Myocyte (in vitro differentiated cells): ENCODE results near the gene GRIPAP1. TPM values are rescaled to one million over a fixed set of nuclear protein-coding genes. Genes with fewer than 3 reads are reported as not detected.

Experiments
- DNase-seq: peaks from one replicate; pipeline ENCODE4 v3.0.0-alpha.2; 2012; ENCODE audit warnings: low read depth
- total RNA-seq: library from RNA; depleted of rRNA; stranded (reverse); fragments of >200 nt; gene quantifications from 2 replicates; pipeline ENCODE4 v1.2.3, GENCODE V29; 2014

Gene GRIPAP1
- total RNA-seq, 1 donor from 2014 or later = 24.4 TPM

DNA sequence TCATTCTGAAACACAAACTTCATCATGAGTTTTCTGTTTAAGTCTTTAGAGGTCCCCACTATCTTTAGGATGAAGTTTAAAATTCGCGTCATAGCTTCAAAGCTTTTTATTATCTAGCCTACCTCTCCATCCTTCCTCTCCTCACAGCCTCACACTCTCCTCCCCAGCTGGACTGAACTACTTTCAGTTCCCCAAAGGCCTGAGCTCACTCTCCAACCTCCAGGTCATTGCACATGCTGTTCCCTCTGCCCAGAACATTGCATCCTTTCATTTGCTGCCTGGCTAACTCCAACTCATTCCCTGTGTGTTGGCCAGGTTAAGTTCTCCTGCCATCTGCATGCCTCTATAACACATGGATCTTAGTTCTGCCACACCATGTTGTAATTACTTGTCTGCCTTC is 41.8 kb downstream of the GRIPAP1 start:
- DNase-seq = no peak

DNA sequence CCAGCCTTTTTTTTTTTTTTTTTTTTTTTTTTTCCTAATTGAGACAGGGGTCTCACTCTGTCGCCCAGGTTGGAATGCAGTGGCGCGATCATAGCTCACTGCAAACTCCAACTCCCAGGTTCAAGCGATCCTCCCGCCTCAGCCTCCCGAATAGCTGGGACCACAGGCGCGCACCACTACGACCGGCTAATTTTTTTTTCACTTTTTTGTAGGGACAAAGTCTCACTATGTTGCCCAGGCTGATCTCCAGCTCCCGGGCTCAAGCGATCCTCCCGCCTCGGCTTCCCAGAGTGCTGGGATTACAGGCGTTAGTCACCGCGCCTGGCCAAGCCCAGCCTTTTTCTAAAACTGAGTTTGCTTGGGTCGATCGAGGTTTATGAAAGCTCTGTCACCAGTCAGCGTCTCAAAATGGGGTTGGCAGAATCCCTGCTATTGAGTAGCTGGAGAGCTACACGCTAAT is 43.4 kb downstream of the GRIPAP1 start:
- peak; percentile 71 for DNase-seq

DNA sequence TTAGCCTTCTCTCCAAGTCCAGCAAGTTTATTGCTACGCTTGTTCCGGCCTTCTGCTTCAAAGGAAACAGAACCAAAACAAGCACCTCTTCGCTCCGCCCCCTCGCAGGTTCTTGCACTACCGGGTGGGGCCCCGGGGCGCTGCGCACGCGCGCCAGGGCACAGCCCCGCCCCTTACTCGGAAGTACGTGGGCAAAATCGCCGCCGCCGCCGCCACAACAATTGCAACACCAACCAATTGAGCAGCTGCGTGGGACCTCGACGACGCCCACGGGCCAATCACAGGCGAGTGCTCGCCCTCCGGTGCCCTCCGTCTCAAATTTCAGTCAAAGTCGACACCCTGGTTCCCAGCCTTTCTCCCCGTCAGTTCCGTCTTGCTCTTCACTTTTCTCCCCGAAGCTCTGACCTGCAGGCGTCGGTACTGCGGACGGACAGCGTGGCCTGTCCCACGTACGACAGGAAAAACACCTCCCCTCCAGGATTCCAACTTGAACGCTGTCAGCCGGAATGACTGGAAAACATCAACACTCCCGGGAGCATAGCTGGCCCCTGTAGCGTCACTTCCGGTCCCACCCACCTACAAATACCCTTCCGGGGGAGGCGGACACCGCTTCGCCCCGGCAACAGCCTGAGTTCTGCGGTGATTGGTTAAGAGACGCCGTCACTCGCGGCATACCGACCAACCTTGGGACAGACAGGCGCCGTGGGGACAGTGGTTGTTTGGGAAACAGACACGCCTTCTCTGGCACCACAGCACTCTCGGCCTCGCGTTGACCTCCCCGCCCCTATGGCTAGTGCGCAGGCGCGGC is 44.0 kb downstream of the GRIPAP1 start:
- peak; percentile 97 for DNase-seq

DNA sequence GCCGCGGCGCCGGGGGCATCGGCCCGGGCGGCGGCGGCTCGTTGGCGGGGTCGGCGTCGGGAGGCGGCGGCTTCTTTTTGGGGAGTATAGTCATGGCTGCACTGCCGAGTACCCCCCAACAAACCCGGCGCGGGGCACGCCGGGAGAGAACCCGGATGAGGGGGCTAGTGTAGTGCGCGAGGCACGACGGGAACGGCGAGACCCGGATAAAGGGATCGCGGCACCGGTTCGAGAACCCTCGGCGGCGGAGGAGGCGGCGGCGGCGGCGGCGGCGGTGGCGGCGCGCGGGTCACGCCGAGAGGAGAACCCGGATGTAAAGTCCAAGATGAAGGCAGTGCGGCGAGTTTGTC is 44.6 kb downstream of the GRIPAP1 start, which contains the start of gene OTUD5:
Gene OTUD5, minus strand, starts transcription at position 131 of the 350 bp plus-strand sequence. Its CDS starts 37 bp downstream, at position 94.
- DNase-seq = peak; percentile 74

DNA sequence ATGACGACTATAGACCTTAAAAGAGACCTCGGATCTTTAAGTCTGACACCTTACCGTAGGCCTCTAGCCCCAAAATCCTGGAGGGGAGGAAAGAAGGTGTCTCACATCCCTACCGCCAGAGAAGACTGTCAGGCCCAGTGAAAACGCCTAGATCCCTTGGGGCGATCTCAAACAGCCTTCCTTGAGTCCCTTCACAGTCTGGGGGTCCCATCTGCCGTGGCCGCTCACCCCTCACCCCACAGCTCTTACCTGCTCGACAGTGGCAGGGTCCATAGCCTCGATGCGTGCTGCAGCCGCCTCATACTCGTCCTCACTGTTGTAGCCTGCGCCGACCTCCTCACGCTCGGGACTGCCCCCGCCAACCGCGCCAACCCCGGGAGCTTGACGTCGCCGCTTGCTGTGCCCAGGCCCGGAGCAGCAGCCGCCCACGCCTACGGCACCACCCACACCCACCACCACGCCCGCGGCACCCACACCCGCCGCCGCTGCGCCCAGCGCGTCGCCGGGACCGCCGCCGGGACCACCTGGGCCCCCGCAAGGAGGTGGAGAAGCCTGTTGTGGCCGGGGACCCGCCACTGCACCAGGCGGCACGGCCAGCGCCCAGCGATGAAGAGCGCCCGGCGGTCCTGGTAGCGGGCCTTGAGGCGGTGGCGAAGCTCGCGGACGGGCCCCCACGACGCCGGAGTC is 45.2 kb downstream of the GRIPAP1 start:
- no peak for DNase-seq

DNA sequence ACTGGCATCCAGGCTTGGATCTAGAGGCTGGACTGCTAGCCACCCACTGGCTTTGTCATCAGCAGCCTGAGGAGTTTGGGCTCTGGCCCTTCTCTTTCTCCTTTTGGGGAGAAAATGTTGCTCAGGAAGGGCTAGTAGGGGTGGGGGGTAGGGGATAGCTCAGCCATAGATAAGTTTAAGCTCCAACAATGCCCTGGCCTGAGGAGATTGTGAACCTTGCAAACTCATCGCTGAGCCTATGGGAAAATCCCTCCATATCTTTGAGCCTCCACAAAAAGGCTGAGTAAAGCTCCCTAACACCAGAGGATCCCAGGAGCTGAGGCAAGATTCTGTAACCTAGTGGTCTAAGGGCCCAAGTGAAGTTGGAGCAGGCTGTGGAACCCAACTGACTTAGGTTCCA is 53.5 kb downstream of the GRIPAP1 start:
- no peak for DNase-seq

DNA sequence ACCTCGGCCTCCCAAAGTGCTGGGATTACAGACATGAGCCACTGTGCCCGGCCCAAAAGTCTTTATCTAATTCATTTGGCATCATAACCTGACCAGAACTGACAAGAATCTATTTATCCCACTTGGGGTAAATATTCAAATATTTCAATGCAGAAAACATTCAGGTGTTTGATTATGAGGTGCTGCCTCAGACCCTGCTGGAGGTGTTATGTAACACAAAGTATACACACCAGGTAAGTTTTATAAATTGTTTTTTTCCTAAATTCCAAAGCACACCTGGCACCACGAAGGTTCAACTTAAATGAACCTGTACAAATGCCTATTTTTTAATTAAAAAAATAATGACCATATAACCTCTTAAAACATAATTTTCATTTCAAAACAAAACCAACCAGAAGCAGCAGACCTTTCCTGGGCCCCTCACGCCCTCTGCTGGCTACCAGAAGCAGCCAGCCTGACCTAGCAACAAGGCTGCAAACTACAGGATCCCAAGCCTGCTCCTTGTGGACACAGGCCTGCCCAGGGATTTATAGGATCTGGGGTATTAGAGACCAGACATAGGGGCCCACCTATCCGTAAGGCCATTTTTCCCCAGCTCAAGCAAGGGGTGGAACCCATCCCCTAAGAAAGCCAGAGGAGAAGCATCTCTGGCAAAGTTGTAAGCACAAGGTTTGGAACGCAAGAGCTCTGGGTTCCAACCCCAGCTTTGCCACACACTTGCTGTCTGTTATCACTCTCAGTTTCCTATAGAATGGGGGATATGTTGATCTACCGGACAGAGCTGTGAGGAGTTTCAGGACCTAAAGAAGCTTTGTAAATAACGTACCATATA is 56.3 kb downstream of the GRIPAP1 start:
- peak; percentile 46 for DNase-seq

DNA sequence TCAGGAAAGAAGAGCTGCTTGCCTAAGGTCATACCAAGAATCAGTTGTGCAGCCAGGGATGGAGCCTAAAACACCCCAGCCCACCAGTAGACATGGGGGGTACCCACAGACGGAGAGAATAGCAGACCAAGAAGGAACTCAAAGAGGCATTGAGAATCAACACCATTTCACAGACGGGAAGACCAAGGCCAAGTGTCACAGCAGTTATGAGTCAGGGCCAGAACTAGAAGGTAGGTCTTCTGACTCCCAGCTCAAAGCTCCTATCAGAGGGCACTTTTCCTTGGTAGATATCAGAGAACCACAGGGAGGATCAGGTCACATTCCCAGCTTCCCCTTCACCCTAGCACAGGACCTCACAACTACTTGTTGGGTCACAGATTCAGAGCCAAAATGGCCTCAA is 59.2 kb downstream of the GRIPAP1 start:
- no peak for DNase-seq

DNA sequence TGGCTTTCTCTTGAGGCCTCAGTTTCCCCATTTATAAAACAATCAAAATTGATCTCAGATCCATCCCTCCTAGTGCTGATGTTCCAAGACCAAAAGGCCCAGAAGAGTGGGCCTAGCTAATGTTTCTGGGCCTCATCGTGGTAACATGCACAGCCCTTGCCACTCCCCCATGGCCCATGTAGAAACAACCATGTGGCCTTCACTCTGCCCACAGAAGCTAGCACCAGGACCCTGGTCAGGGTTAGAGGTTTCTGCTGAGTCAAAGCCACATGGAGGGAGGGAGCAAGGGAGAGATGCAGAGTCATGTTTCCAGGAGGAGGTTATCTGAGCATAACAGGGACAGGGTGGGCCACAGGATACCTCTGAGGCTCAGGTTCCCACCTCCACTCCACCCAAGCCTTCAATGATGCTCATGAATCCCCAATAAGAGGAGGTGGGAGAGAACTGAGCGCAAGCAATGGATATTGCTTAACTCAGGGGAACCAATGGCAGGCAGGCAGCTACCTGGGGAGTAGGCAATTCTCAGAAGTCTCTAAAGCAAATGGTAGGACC is 61.6 kb downstream of the GRIPAP1 start:
- DNase-seq = peak; percentile 34

DNA sequence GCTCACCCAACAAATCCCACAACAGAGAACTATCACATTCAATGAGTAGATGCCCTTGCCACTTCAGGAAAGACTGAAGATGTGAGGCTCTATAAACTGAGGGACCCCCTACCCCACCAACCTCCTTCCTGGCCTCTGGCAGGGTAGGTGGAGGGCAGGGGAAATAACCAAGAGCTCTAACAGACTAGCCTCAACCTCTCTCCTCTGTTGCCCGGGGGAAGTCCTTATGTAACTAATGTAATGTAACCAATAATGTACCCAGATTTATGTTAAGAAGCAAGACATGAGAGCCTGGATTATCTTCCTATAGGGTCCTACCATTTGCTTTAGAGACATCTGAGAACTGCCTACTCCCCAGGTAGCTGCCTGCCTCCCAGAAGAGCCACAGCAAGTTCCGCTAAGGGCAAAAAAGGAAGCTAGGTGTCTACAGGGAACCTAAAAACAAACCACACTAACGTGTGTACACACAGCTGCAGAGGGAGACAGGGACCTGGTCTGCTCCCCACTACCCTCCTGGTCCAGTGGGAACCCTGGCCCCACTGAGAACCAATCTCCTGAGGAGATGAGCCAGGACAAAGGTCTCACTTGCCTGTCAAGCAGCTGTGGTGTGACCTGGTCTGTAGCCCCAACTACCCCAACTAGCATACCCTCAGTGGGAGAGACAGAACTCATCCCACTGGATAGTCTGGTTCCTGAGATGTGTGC is 62.4 kb downstream of the GRIPAP1 start:
- no peak for DNase-seq

DNA sequence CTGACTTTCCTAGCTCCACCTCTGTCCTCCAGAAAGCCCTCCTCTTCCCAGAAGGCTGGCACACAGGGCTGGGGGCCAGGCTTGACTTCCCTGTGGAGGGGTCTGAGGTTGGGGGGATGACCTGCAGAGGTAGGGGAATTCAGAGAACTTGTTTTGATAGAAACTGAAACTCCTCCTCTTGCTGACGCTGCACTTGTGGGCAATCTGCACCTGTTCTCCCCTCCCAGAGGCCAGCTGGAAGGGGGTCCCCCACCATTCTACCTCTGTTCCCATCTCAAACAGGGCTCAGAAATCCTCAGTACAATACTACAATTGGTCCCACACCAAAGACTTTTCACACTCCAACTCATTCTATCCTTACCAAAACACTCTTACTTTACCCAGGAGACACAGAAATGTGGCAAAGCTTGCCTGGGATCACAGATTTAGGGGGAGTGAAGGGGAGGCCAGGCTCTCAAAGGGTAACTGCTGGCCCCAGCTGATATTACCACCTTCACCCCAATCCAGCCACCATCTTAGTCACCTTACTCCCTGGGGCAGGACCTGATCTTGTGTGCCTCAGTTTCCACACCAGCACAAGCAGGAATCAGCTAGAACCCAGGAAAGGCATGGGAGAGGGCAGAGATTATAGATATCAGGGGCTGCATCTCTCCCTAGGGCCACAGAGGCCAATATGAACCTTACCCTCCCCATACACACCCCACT is 63.2 kb downstream of the GRIPAP1 start:
- peak; percentile 25 for DNase-seq

DNA sequence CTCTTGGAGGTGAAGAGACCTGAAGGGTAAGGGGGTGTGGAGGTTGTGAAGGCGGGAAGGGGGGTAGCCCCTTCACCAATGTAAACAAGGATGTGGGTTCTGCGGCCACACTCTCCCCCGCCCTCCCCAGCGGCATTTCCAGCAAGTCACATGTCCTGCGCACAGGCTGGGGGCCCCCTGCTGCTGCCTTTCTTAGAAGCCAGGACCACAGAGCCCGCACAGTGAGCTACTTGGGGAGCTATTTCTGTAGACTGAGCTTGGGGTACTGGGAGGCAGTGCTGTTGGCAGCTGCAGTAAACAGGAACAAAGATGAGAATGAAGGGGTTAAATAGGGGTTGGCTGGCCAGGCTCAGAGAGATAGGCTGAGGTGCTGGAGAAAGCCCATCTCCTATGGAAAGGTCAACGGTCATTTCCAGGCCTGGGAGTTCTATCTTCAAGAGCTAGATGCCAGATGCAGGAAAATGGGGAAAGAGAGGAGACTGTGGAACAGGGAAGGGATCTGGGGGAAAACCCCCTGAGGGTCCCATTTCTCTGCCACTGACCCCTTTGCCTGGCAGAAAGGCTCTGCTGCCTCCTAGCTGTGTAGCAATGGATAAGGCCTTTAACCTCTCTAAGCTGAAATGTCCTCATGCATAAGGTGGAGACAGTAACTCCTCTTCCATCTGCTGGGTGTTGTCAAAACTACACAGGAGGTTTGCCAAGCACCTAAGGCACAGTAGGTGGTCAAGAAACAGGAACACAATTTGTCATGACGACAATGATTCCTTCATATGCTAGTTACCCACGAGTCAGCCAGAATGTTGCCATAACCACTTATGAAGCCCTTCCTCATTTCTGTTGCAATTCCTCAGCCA is 64.8 kb downstream of the GRIPAP1 start:
- DNase-seq = peak; percentile 13

DNA sequence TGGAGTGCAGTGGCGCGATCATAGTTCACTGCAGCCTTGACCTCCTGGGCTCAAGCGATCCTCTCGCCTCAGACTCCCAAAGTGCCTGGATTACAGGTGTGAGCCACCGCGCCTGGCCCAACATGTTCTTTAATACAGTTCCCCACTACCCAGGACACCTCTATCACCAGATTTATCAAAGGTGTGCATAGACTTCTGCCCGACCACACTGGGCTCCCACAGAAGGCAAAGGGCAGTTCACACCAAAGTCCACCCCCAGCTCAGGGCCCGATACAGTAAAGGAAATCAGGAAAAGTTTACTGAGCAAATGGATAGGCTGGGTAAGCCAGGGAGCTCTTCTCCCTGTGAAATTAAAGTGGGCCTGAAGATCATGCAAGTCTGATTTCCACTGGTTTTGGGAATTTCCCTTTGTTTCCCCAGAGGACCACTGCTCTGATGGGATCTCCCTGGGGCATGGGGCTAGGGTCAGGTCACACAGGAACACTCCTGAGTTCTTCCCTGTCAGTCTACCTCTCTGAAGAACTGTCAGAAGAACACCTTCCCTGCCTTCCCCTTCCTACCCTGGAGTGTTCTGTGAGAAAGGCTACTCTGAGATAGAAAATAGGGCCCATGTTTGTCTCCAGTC is 65.5 kb downstream of the GRIPAP1 start:
- no peak for DNase-seq

DNA sequence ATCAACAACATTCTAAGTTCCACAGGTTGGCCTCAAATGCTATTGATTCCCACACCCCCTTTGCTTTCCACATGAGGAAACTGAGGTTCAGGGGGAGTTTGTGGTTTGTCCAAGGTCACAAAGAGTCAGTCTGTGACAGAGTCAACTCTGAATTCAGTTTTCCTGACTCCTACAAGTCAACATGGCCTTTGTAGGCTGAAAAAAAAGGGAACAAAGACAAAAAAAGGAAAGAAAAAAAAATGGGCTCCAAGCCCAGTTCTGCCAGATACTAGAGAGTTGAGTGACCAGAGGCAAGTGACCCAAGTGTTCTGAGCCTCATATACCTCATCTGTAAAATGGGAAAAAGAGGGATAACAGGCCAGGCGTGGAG is 66.8 kb downstream of the GRIPAP1 start:
- no peak for DNase-seq

DNA sequence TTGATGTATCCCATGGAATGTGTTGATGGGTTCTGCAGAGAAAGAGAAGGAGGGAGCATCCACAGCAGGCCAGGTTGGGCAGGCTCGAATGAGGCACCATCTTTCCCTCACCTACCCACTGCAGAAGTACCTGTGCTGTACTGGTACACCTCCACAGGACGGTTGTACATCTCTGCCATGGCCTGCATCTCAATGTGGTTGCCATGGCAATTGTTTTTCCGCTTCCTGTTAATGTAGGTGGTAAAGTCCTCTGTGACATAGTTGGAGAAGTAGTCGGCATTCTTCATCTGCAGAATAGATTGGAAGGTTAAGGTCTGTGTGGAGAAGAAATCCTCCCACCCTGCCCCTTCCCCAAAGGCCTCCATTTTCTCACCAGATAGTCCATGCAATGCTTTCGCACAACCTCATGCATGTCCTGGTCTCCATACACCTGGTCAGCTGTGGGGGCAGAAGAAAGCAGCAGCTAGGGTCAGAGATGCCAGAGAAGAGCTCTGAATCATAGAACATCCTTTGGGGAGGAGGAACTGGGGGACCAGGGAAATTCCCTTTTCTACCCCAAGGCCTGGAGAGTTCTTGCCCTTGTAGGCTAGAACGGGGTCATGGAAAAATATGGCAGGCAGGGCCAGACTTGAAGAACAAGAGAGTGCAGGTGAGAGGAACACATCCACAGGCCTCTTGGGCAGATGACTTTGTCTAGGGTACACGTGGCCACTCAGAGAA is 67.3 kb downstream of the GRIPAP1 start:
- no peak for DNase-seq

DNA sequence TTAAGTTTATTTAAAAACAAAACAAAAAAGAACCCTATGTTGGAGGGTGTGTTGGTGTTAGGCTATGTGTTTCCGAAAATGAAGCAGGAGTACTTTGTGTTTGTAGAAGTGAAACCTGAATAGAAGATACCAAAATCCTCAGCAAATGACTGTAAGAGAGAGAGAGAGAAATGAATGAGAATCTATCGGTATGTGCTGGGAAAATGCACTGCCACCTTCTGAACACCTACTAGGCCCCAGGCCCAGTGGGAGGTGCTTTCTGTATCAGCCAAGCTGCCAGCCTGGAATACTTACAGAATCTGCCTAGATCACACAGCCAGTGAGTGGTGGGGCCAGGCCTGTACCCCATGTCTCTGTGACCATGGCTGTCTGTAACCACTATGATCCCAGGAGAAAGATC is 68.3 kb downstream of the GRIPAP1 start:
- no peak for DNase-seq

DNA sequence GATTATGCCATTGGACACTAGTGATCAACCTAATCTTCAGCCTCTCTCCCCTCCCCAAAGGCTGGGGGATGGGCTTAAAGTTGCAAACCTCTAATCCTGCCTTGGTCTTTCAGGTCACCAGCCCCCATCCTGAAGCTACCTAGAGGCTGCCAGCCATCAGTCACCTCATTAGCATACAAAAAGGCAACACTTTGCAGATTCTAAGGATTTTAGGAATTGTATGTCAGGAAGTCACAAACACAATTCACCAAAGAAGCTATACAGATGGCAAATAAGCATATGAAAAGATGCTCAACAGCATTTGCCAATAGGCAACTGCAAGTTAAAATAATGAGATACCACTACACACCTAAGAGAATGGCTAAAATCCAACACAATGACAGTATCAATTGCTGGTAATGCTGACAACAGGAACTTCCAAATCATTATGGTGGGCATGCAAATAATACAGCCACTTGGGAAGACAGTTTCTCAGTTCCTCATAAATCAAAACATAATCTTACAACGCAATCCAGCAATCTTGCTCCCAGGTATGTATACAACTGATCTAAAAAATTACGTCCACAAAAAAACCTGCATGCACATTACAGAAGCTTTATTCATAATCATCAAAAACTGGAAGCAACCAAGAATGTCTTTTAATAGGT is 74.2 kb downstream of the GRIPAP1 start:
- no peak for DNase-seq

DNA sequence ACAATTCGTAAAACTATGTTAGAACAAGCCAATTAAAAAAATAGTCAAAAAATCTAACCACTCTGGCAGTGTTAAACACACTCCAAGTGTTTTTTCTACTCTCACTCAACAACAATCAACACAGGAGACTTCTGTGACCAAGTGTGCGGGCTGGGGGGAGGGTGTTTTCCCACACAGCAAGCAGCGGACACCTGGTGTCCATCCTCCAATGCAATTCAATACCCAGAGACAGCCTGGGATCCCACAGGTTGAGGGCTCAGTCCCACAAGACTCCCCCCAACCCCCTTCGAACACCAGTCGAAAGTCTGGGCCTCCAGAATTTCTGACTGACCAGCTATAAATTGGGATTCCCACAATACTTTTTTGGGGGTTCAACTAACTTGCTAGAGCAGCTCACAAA is 74.9 kb downstream of the GRIPAP1 start:
- no peak for DNase-seq
